ACC112 (cell line): ENCODE data around the gene PTTG2.

Source experiments
- H2AFZ ChIP-seq: fragments of 200-600 bp; sonication (generic); one replicate; pipeline ENCODE4 v1.6.0; 2017; ENCODE audit warnings: antibody characterized with exemption, low read length; ENCODE audit not compliant: unreplicated experiment
- H3K27ac ChIP-seq: fragments of 200-600 bp; sonication (generic); 2 replicates; pipeline ENCODE4 v1.5.1; 2014; ENCODE audit warnings: low read depth, mild to moderate bottlenecking, antibody characterized with exemption, low read length, moderate library complexity
- H3K27me3 ChIP-seq: fragments of 200-600 bp; sonication (generic); 2 replicates; pipeline ENCODE4 v1.6.1; 2014; ENCODE audit warnings: mild to moderate bottlenecking, antibody characterized with exemption, low read length, moderate library complexity, mixed read lengths; ENCODE audit not compliant: insufficient read depth
- H3K36me3 ChIP-seq: fragments of 200-600 bp; sonication (generic); 2 replicates; pipeline ENCODE4 v1.6.1; 2016; ENCODE audit warnings: mild to moderate bottlenecking, antibody characterized with exemption, low read length, moderate library complexity, mixed read lengths; ENCODE audit not compliant: insufficient read depth
- H3K4me1 ChIP-seq: fragments of 200-600 bp; sonication (generic); one replicate; pipeline ENCODE4 v1.6.1; 2016; ENCODE audit warnings: low read length, mixed read lengths; ENCODE audit not compliant: insufficient read depth, unreplicated experiment, control insufficient read depth
- H3K4me3 ChIP-seq: fragments of 200-600 bp; sonication (generic); 2 replicates; pipeline ENCODE4 v1.5.1; 2014; ENCODE audit warnings: mild to moderate bottlenecking, low read depth, low read length
- H3K79me2 ChIP-seq: fragments of 200-600 bp; sonication (generic); one replicate; pipeline ENCODE4 v1.6.0; 2016; ENCODE audit warnings: low read length; ENCODE audit not compliant: control insufficient read depth, unreplicated experiment, insufficient read depth

PTTG2 gene

GRCh38 chr4:37935026-37935425 lies 25.2 kb upstream of the PTTG2 start:
- Histone ChIP-seq H3K4me1 (peaks cover 9% of the 10 kb centered on the region), H3K27me3 (peaks cover 4% of the 10 kb centered on the region; the same call in 1 of the 2 replicates), H3K79me2 (no peaks in the 10 kb centered on the region), H3K27ac (no peak overlapping the region), H3K4me3 (no peak overlapping the region), H3K36me3 (no peaks in the 10 kb centered on the region), H2AFZ (no peak overlapping the region)

GRCh38 chr4:37936889-37937498 lies 23.2 kb upstream of the PTTG2 start:
- Histone ChIP-seq H3K4me3 (no peak overlapping the region), H2AFZ (no peak overlapping the region), H3K4me1 (peaks cover 5% of the 10 kb centered on the region), H3K27ac (no peak overlapping the region), H3K36me3 (no peaks in the 10 kb centered on the region), H3K79me2 (no peaks in the 10 kb centered on the region), H3K27me3 (peaks cover 4% of the 10 kb centered on the region; the same call in 1 of the 2 replicates)

GRCh38 chr4:37938208-37938607 lies 22.0 kb upstream of the PTTG2 start:
- Histone ChIP-seq H3K36me3 (no peaks in the 10 kb centered on the region), H3K79me2 (no peaks in the 10 kb centered on the region), H3K27me3 (peaks cover 4% of the 10 kb centered on the region; the same call in 1 of the 2 replicates), H3K4me1 (no peaks in the 10 kb centered on the region), H3K27ac (no peak overlapping the region), H2AFZ (no peak overlapping the region), H3K4me3 (no peak overlapping the region)

GRCh38 chr4:37946503-37947179 lies 13.6 kb upstream of the PTTG2 start:
- Histone ChIP-seq H2AFZ (no peak overlapping the region), H3K79me2 (no peaks in the 10 kb centered on the region), H3K27ac (no peak overlapping the region), H3K4me1 (peaks cover 5% of the 10 kb centered on the region), H3K36me3 (no peaks in the 10 kb centered on the region), H3K4me3 (no peak overlapping the region), H3K27me3 (no peaks in the 10 kb centered on the region)

- Histone ChIP-seq H3K4me3 (no peak overlapping the region), H3K79me2 (no peaks in the 10 kb centered on the region), H3K36me3 (no peaks in the 10 kb centered on the region), H3K27me3 (no peaks in the 10 kb centered on the region), H3K4me1 (peaks cover 5% of the 10 kb centered on the region), H2AFZ (no peak overlapping the region), H3K27ac (no peak overlapping the region)
Measured at GRCh38 chr4:37948542-37948941, 11.7 kb upstream of the PTTG2 start.

GRCh38 chr4:37949636-37950426 lies 10.4 kb upstream of the PTTG2 start:
- H2AFZ ChIP-seq, result no peak overlapping the region
- H3K4me1 ChIP-seq, result peaks cover 5% of the 10 kb centered on the region
- no peak overlapping the region for H3K27ac ChIP-seq
- H3K36me3 ChIP-seq, result no peaks in the 10 kb centered on the region
- no peaks in the 10 kb centered on the region for H3K27me3 ChIP-seq
- no peak overlapping the region for H3K4me3 ChIP-seq
- H3K79me2 ChIP-seq, result no peaks in the 10 kb centered on the region

GRCh38 chr4:37951461-37952352 lies 8.5 kb upstream of the PTTG2 start:
- no peaks in the 10 kb centered on the region for H3K79me2 ChIP-seq
- no peak overlapping the region for H3K4me3 ChIP-seq
- H3K27ac ChIP-seq, result no peak overlapping the region
- H2AFZ ChIP-seq, result no peak overlapping the region
- H3K27me3 ChIP-seq, result no peaks in the 10 kb centered on the region
- no peaks in the 10 kb centered on the region for H3K4me1 ChIP-seq
- no peaks in the 10 kb centered on the region for H3K36me3 ChIP-seq

GRCh38 chr4:37953156-37953555 lies 7.0 kb upstream of the PTTG2 start:
- Histone ChIP-seq H3K4me3 (no peak overlapping the region), H3K79me2 (no peaks in the 10 kb centered on the region), H2AFZ (no peak overlapping the region), H3K4me1 (no peaks in the 10 kb centered on the region), H3K27me3 (no peaks in the 10 kb centered on the region), H3K27ac (no peak overlapping the region), H3K36me3 (no peaks in the 10 kb centered on the region)

- no peaks in the 10 kb centered on the region for H3K4me1 ChIP-seq
- no peak overlapping the region for H3K4me3 ChIP-seq
- no peaks in the 10 kb centered on the region for H3K79me2 ChIP-seq
- no peak overlapping the region for H3K27ac ChIP-seq
- H3K27me3 ChIP-seq, result no peaks in the 10 kb centered on the region
- no peak overlapping the region for H2AFZ ChIP-seq
- no peaks in the 10 kb centered on the region for H3K36me3 ChIP-seq
Measured at GRCh38 chr4:37953620-37954293, 6.4 kb upstream of the PTTG2 start.

- Histone ChIP-seq H2AFZ (no peak overlapping the region), H3K4me1 (no peaks in the 10 kb centered on the region), H3K36me3 (no peaks in the 10 kb centered on the region), H3K79me2 (no peaks in the 10 kb centered on the region), H3K27me3 (no peaks in the 10 kb centered on the region), H3K27ac (no peak overlapping the region), H3K4me3 (no peak overlapping the region)
Measured at GRCh38 chr4:37956941-37957340, 3.3 kb upstream of the PTTG2 start.
